Thoracic aorta (tissue), 2 donors: Measurements from ENCODE around the gene FRMPD2. TPM values are rescaled to one million over a fixed set of nuclear protein-coding genes. Genes with fewer than 3 reads are reported as not detected.

Experiments used
- ATAC-seq: fragments of 150-250 bp; one replicate; pipeline ENCODE4 v1.8.0; 2017; ENCODE audit warnings: low read depth; ENCODE audit not compliant: insufficient number of reproducible peaks, low FRiP score
- DNase-seq: peaks from one replicate; pipeline ENCODE4 v3.0.0-alpha.2; 2020; ENCODE audit warnings: low spot score
- H3K27ac ChIP-seq, 2 donors: fragments of 200-600 bp; sonication (generic); 1 replicate in 1 of 2; 2 replicates in 1 of 2; pipeline ENCODE4 v1.5.1; 2016; ENCODE audit warnings: mild to moderate bottlenecking in 2 of 2, moderate library complexity in 2 of 2
- H3K27me3 ChIP-seq: fragments of 200-600 bp; sonication (generic); replicated peaks from 2 replicates; pipeline ENCODE4 v1.6.0; 2016; ENCODE audit warnings: mild to moderate bottlenecking; ENCODE audit not compliant: insufficient read depth
- H3K36me3 ChIP-seq: fragments of 200-600 bp; sonication (generic); one replicate; pipeline ENCODE4 v1.5.1; 2016
- H3K4me1 ChIP-seq, 2 donors: fragments of 200-600 bp; sonication (generic); 1 replicate in 1 of 2; 2 replicates in 1 of 2; pipeline versions ENCODE4 v1.5.1 to v1.6.0; 2016; ENCODE audit warnings: low read depth in 2 of 2, mild to moderate bottlenecking in 1 of 2; ENCODE audit not compliant: control insufficient read depth in 1 of 2
- H3K4me3 ChIP-seq: fragments of 200-600 bp; sonication (generic); 2 replicates; pipeline ENCODE4 v1.5.1; 2016; ENCODE audit warnings: mild to moderate bottlenecking
- H3K9me3 ChIP-seq: fragments of 200-600 bp; sonication (generic); 2 replicates; pipeline ENCODE4 v1.5.1; 2016
- total RNA-seq, 2 donors: library from RNA; depleted of rRNA; stranded (reverse); fragments of >200 nt; gene quantifications; one replicate each; pipeline versions ENCODE4 v1.1.0 to v1.2.3, GENCODE V29; 2016
- TF ChIP-seq, protein P1 (sequence below): fragments of 200-600 bp; sonication (generic); IDR thresholded peaks from one replicate; pipeline ENCODE4 v1.5.1; 2019; ENCODE audit warnings: antibody characterized with exemption

FRMPD2 gene
- total RNA-seq, 2 donors from 2014 or later, result not detected

DNA sequence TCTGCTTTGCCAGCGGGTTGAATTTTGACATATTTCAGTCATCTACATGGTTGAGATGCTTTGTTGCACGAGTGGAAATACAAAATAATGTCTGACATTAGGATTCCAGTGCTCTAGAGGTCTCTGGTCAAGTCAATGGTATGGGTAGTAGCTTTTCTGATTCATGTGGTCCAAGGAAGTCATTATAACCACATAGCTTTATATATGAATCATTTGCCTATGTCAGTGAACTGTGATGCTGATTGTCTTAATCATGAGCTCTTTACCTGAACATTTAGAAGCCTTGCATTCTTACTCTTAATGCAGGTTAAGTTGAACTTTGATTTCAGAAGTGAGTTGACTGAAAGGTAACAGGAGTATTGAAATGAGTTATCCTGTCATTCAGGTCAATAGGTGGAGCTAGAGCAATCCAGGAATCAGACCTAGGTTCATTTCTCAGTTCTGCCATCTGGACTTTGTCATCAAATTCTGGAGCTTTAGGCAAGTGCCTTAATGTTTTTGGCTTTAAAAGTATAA, 35.3 kb upstream of the FRMPD2 start:
- TF ChIP-seq, protein P1, sequence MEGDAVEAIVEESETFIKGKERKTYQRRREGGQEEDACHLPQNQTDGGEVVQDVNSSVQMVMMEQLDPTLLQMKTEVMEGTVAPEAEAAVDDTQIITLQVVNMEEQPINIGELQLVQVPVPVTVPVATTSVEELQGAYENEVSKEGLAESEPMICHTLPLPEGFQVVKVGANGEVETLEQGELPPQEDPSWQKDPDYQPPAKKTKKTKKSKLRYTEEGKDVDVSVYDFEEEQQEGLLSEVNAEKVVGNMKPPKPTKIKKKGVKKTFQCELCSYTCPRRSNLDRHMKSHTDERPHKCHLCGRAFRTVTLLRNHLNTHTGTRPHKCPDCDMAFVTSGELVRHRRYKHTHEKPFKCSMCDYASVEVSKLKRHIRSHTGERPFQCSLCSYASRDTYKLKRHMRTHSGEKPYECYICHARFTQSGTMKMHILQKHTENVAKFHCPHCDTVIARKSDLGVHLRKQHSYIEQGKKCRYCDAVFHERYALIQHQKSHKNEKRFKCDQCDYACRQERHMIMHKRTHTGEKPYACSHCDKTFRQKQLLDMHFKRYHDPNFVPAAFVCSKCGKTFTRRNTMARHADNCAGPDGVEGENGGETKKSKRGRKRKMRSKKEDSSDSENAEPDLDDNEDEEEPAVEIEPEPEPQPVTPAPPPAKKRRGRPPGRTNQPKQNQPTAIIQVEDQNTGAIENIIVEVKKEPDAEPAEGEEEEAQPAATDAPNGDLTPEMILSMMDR, result no peak
- H3K36me3 ChIP-seq, result no peaks in the 10 kb centered on the region
- ATAC-seq (no peak), DNase-seq (no peak)
- no peak overlapping the region for H3K27ac ChIP-seq
- no peak overlapping the region for H3K4me3 ChIP-seq
- H3K9me3 ChIP-seq, result no peaks in the 10 kb centered on the region
- peaks cover 8 to 20% of the 10 kb centered on the region in 2 donors for H3K4me1 ChIP-seq
- no peaks in the 10 kb centered on the region for H3K27me3 ChIP-seq

DNA sequence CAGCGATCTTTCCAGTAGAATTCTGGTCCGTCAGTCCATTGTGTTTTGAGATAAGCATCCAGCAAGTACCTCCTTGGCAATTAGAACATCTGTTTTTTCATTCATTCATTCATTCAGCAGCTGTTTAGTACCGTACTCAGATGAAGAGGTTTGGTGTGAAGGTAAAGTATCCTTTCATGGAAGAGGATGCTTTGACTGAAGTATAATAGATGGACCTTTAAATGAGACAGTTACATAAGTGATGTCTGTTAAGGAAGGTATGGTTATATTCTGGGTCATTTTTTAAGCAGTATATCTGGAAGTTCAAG, 33.2 kb upstream of the FRMPD2 start:
- TF ChIP-seq, protein P1, result no peak
- no peaks in the 10 kb centered on the region for H3K27me3 ChIP-seq
- no peaks in the 10 kb centered on the region for H3K36me3 ChIP-seq
- peak overlapping the region; percentile 91 for H3K4me3 ChIP-seq
- peaks cover 8 to 20% of the 10 kb centered on the region in 2 donors for H3K4me1 ChIP-seq
- no peaks in the 10 kb centered on the region for H3K9me3 ChIP-seq
- ATAC-seq (no peak), DNase-seq (no peak)
- H3K27ac ChIP-seq, result no peak overlapping the region

DNA sequence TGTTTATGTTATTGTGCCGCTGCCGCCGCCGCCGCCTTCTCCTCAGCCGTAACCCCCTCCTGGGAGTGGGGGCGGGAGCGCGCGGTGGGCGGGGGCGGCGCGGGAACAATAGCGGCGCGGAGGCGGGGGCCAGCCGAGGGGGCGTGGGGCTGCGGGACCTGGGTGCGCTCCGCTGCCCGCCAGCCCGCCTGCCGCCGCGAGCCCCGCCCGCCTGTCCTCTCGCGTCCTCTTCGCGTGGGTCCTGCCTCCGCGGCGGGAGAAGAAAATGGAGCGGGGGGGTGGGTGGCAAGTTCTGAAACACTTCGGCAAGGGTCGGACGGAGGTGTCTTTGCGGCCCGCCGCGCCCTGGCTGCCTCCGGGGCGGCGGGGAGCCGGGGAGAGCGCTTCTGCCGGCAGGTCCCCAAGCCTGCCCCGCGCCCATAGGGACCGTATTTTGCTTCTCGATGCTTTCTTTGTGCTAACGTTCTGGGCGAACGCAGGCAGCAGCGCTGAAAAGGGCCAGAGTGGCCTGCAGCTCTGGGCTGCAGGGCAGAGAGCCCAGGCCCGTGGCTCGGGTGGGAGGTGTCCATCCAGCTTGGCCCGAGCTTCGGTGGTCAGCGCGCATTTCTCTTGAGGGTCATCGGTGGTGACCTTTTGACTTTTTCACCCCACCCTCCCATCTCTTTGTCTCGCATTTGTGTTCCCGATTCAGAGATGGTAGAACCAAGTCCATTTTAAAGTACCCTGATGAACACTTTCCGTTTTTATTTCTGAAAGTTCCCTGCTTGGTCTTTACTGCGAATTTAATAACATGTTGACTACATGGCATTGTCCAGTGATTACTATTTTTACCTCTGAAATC, 32.6 kb upstream of the FRMPD2 start:
- ATAC-seq (peak; percentile 37), DNase-seq (peak; percentile 11)
- no peaks in the 10 kb centered on the region for H3K9me3 ChIP-seq
- H3K27ac ChIP-seq, result peak overlapping the region; percentile 83 to 85
- H3K4me1 ChIP-seq, result peaks cover 8 to 20% of the 10 kb centered on the region in 2 donors
- peak overlapping the region; percentile 91 for H3K4me3 ChIP-seq
- H3K27me3 ChIP-seq, result no peaks in the 10 kb centered on the region
- no peaks in the 10 kb centered on the region for H3K36me3 ChIP-seq
- TF ChIP-seq, protein P1, result no peak

DNA sequence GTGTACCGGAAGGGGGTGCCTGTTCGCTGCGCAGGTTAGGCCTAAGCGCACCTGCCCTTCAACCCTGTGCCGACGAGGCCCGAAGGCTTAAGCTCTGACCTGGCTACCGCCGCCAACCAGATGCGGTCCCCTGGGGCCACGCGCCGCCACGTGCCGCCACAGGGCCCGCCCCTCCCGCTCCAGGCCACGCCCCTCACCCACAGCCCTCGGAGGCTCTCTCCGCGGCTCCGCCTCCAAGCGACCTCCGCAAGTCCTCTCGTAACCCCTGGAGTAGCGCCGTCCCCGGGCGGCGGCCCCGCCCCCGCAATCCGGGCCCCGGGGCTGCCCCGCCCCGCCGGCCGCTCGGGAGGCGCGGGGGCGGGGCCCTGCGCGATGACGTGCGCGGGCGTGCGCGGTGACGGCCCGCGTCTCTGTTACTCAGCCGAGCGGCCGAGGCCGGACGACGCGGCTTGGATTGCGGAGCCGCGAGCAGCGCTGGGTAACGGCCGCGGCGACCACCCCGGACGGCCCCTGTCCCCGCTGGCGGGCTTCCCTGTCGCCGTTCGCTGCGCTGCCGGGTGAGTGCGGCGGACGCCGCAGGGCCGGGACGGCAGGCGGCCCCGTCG, 31.9 kb upstream of the FRMPD2 start, which contains the start of gene MAPK8:
Gene MAPK8, plus strand, starts transcription at position 413 of the 605 bp plus-strand sequence. CDS start 94,984 bp downstream, outside the sequence.
- peak; percentile 84 for ATAC-seq
- Histone ChIP-seq H3K4me1 (peaks cover 8 to 20% of the 10 kb centered on the region in 2 donors), H3K27ac (peak within 1 kb of the TSS; percentile 83 to 85), H3K4me3 (peak within 1 kb of the TSS; percentile 91), H3K9me3 (no peaks in the 10 kb centered on the region), H3K27me3 (no peaks in the 10 kb centered on the region), H3K36me3 (no peaks in the 10 kb centered on the region)
- TF ChIP-seq, protein P1, result no peak
- peak; percentile 60 for DNase-seq

DNA sequence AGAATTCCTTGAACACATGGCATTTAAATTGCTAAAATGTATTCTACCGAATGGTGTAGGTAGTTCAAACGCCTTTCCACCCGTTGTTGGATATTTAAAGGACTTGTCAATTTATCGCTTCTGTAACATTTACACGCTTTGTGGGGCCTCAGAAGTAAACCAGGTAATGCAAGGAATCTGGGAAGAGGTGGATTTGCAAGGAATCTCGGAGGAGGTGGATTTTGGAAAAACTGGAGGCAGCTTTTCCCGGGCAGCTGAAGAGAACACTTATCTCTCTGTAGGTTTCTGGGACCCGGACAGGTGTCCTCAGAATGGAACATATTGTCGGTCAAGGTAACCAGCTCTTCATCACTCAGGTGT, 31.4 kb upstream of the FRMPD2 start:
- peak overlapping the region in 1 of 2 donors; percentile 83 for H3K27ac ChIP-seq
- no peaks in the 10 kb centered on the region for H3K9me3 ChIP-seq
- peak overlapping the region; percentile 91 for H3K4me3 ChIP-seq
- TF ChIP-seq, protein P1, result no peak
- no peak for DNase-seq
- no peak for ATAC-seq
- H3K27me3 ChIP-seq, result no peaks in the 10 kb centered on the region
- H3K36me3 ChIP-seq, result no peaks in the 10 kb centered on the region
- H3K4me1 ChIP-seq, result peaks cover 8 to 20% of the 10 kb centered on the region in 2 donors
